GM03348 (cell line): ENCODE results near the gene DSE.

ENCODE experiments used
- DNase-seq: peaks from one replicate; pipeline ENCODE4 v3.0.0; 2012; ENCODE audit warnings: low spot score

The DSE gene

DNA sequence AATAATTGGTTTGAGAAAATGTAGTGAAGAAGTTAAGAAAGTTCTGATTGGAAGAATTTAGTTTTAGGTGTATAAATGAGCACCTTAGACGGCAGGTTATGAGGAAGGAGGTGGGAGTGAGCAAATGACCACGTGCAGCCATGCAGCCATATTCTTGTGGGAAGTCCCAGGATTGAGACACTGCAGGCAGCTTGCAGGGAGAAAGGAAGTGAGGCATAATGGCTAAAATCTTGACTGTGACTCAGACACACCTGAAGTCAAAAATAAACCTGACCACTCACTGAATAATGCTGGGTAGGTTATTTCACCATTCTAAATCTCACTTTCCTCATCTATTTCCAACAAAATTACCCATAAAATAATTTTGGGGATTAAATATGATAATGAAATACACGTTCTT, 16.6 kb downstream of the DSE start:
- no peak for DNase-seq

DNA sequence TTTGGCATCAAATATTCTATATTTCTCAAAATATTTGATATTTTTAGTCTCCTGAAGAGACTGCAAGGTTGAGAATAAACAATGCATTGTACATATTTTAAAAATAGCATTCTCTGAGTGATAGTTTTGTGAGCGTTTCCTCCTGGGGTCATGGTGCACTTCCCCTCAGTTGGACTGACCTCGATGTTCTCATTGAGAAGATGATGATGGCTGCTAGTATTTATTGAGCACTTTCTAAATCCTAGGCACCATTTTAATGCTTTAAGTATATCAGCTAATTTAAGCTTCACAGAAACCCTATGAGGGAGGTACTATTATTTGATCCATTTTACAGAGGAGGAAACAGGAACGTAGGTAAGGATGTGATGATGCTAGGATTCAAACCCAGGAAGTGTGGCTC, 18.2 kb downstream of the DSE start:
- DNase-seq: no peak

DNA sequence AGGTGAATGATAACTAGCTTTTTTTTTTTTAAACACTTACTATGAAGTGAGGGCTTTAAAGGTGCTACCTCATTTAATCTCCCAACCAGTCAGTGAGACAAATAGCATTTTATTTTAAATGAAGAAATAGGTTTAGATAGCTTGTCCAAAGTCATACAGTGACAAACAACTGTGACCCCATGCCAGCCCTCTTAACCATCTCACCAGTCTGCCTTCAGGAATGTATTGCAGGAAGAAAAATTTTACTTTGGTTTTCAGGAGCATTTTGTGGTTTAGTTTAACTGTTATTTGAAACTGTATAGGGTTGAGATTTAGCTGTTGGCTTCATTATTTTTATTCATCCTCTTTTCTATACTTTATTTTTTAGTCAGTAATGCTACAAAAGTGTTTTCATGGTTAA, 18.6 kb downstream of the DSE start:
- peak; percentile 29 for DNase-seq

DNA sequence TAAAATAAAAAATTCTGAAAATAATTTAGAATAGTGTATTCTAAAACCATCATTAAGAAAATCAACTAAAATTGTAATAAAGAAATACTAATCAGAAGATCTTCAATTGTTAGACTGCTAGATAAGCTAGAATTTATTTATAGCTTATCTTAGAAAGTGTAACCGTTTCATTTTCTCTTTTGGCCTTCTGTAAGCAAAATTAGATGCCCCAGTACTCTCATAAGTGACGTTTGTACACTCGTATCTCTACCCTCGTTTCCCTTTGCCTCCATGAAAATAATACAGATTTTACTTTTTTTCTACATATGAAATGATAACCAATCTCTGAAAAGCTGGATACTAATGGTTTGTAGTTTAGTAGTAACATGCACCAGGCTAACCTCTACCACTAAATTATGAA, 19.8 kb downstream of the DSE start:
- no peak for DNase-seq

DNA sequence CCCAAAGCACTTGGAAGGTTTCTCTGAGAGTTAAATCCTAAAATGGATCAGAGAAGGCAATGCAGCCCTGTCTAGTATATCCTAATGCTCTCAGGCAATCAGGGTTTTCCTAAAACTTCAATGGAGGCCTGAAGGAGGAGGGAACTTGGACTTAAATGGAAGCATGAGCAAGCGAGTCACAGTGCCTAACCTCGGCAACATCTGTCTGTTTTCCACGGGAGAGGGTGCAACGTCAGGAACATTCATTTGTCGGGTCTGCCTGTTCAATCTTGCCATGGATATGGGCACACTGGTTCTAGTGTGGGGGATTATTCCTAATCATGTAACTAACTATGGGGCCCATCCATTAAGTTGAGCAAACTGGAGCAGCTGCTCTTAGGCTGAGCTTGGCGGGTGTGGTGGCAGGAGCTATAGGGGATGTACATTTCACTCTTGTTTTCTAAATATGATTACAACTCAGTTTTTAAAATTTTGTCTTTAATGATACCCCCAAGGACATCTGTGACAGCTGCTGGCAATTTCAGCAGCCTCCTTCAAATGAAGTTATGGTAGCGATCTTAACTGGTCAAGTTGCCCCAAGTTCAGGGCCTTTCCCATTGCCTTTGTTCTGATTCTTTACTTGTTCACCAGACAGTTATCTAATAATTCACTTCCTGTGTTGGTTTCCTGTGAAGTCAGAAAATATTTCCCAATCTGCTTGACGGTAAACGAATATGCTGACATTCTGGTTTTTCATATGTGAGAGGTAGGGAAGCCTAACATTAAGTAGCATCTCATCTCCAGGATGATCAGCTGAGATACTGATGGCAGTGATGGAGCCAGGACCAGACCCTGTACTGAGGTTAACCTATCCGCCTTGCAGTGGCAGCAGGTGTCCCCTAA, 21.6 kb downstream of the DSE start:
- no peak for DNase-seq

DNA sequence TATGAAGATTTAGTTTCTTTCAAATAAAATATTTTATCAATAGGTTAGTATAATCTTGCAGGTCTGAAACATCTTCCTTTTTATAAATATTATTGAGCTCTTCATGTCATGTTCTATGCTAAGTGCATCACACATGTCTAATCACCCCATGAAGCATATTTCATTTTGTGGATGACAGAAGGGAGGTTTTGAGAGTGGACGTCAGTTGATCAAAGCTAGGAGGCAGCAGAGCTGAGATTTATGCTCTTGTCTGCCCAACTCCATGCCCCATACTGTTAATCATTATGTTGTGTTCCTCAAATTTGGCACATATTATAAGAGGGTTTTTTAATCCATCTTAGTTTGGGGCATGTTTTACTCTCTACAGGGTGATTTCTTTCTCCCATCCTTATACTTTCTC, 22.7 kb downstream of the DSE start:
- DNase-seq: no peak

DNA sequence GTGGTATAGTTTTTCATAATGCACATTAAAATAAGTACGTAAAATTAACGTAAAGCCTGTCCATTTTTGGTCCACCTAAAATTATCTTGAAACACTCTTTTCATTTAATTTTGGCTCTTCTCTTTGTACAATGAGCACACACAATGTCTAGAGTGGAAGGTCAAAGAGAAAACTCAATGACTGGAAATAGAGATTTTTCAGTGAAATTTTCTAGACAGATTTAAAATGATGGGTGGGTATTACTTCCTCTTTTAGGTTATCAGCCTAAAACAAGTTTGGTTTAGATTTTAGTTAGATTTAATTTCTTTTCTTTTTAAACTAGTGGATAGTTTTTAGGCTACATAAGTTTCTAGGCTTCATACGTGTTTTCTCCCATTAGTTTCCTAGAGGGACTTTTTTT, 24.9 kb downstream of the DSE start:
- DNase-seq: no peak

DNA sequence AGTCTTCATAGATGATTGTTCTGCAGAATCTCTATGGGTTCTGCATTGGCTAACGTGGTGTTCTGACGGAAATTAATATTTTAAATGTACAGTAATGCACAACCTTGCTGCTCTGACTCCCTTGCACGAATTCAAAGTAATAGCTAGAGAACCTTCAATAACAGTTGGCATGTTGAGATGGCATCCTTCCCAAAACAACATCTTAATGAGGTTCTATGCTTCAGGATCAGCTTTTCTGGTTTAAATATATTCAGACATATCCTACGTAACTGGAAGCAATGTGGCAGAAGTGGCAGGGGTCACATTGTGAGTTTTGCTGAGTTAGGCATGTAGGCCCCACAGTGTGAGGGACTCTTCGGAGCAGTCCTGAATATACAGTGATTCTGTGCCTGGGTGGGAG, 25.7 kb downstream of the DSE start:
- no peak for DNase-seq

DNA sequence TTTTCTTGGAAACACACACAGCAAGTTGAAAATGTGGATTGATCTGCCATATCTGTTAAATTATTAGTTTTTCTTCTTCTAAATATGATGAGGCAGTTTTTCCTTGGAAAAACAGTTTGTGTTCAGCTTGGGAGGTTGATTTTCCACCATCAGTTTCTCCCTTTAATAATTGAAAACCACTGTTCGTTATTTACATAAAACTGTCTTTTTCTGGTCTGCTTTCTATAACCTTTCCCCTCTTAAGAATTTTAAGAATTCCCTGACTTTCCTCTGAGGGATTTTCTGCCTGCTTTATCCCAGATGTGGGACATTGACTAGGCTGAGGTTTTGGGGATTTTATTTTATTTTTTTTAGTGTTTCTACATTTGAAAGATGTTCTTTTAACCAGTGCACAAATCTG, 27.2 kb downstream of the DSE start:
- peak; percentile 56 for DNase-seq

DNA sequence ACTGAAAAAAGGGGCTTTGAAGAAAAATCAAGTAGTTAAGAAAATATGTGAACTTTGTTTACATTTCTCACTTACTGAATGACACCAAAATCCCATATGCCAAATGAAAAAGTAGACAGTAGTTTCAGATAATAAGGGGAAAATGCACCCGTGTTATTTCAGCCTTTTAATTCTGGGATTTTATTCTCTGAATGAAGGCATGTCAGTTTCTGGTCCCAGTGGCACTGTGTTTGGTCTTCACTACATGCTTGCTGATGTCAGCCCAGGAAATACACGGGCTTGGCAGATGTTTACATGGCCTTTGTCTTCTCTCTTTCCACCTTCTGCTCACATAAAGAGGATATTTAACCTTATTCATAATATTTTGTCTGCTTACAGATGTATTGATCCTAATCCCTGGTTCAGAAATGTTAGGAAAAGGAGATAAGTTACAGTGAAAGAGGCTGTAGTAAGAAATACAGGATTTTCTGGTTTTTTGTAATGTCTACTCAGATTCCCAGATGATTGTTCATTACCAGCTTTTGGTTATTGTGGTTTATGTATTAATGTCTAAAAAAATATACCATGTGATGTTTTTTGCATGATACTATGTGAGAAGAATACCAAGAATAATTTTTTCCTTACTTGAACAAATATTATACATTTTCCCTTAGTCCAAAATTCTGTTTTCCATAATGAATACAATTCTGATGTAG, 27.7 kb downstream of the DSE start:
- peak; percentile 33 for DNase-seq

DNA sequence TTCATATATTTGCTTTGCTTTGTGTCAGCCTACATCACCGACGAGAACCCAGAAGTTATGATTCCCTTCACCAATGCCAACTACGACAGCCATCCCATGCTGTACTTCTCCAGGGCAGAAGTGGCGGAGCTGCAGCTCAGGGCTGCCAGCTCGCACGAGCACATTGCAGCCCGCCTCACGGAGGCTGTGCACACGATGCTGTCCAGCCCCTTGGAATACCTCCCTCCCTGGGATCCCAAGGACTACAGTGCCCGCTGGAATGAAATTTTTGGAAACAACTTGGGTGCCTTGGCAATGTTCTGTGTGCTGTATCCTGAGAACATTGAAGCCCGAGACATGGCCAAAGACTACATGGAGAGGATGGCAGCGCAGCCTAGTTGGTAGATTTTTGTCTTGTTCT, 28.5 kb downstream of the DSE start:
- no peak for DNase-seq

DNA sequence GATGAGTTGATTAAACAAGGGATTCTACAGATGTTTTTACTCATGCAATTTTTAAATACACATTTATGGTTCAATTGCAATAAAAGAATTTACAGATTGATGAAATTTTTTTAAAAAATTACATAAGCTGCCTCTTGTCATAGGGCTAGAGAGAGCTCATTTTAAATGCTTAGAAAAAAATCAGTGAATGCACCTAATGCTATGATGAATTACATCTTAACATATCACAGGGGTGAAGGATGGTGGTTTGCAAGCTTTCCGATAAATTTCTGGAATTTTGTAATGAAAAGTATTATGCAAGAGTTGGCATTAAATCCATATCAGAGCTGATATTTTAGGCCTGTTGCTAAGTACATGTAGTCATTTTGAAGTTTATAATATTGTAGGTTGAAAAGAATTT, 29.6 kb downstream of the DSE start:
- peak; percentile 35 for DNase-seq

DNA sequence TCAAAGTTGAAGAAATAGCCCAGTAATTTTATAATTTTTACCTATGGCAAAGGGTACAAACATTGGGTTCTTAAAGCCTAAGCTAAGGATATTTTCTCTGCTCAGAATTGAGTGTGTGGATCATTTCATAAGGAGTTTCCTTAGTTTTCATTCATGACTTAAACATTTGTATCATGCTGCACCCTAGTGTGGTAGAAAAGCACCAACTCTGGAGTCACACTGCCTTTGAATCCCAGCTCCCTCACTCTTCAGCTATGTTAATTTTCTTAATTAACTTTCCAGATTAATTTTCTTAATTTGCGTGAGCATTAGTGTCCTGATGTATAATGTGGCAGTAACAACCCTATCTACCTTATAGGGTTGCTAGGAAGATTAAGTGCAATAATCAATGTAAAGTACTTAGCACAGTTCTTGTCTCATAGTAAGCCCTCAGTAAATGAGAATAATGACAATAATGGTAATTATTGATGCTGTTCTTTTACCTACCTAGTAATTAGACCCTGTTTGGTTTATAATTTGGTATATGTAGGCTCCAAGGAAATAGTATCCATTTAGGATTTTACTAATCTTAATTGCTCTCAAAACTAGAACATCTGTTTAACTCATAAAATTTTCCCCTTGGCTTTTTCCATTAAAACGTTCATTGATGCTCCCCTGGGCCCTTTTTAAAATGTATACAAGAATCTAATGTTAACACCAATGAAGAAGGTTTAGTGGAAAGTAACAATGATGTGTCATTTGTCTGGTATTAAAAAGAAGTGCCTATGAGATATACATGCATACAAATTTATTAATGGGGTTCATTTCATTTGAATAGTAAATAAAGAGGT, 31.6 kb downstream of the DSE start:
- DNase-seq: no peak

DNA sequence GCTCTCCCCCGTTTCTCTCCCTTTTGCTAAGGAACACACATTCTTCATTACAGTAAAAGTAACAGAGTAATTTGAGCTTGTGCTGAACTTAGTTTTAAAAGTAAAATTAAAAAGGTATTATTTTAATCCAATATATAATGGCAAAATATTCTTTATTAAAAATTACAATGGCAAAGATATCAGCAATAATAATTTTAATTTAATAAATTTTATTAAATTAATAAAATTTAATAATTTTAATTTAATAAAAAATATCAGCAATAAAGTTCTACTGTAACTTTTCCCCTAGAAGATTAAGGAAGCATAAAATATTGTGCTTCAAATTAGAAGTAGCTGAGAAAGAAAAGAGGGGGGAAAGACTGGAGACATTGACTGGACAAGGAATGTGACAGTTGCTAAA, 32.5 kb downstream of the DSE start:
- no peak for DNase-seq

DNA sequence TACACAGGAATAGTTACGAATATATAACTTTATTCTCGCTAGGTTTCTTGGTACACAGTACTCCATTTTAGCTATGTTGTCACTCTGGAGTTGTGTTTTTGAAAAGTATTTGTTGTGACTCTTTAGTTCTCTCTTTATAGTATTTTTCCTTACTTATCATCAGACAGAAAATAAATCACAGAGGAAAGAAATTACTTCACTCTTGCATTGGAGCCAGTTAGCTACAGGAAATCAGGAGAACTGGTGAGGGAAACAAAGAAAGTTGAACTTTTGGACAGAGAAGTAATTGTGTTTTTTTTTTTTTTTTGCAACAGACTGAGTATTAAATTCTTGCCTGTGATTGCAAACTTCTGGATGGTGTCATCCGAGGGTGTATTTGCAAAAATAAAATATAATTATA, 33.9 kb downstream of the DSE start:
- DNase-seq: no peak

DNA sequence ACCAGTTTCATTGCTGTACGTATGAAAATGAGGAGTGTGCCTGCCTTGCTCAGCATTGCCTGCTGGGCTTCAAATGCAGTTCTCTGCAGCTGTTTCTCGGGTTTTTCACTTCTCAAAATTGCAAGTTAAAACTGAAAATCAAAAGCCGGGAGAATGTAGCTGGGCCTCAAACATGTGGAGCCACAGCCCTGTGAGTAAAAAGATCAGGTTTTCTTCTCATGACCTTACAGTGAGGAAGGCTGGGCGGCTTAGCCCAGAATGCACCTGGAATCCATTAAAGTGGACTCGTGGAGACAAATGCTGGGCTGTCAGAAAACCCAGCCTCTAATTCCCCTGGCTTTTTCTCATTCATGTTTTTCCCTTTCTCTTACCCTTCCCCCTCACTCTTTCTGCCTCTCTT, 34.4 kb downstream of the DSE start:
- peak; percentile 24 for DNase-seq

DNA sequence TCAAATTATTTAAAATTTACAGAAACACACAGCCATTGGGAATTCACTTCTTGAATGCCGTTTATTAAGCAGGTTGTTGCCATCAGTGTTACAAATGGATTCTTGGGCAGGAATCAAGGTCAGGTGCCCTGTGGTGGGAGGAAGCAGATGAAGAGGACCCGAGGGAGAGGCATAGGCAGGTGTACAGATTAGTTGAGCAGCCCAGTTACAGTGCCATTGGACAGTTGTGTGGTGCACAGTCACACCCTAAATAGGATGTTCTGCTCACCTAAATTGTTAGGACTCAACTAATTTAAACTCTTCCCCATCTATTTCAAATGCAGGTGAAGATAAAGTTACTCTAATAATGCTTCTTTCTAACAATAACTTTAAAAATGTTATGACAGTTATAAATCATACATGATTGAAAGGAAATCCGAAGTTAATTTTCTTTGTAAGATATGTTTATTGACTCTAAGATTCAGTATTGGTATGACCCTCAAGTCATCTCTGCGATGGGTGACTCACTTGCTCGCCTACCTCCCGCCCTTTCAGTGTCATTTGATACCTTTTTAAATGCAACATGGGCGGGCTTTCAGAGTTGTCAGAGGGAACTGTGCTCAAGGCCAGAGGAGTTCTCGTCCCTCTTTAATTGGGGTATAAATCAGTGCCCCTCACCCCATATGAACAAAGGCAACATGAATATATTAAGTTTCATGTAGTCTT, 35.1 kb downstream of the DSE start:
- no peak for DNase-seq

DNA sequence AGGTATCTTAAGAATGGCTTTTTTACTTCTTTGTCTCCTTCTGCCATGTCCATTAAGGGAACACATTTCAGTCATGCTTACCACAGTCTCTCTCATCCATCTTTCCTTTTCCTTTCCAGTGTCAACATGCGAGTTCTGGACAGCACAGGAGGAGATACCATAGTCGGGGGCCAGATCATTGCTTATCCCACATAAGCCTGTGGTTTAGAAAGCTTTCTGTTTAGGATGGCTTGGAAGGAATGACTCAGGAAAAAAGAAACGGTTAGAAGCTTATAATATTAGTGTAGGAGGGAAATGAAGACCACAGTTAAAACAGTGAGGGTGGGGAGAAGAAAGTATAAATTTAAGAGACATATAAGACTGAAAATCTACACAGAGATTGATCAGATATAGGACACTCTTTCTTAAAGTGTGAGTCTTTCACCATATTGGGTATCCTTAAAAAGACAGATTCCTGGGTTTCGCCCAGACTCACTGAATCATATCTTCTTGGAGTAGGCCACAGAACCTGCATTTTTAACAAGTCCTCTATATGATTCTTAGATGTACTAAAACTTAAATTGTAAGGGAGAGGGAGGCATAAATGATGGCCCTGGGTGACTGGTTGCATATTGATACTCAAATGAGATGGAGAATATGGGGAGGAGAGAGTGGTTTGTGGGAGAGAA, 36.1 kb downstream of the DSE start:
- peak; percentile 25 for DNase-seq

DNA sequence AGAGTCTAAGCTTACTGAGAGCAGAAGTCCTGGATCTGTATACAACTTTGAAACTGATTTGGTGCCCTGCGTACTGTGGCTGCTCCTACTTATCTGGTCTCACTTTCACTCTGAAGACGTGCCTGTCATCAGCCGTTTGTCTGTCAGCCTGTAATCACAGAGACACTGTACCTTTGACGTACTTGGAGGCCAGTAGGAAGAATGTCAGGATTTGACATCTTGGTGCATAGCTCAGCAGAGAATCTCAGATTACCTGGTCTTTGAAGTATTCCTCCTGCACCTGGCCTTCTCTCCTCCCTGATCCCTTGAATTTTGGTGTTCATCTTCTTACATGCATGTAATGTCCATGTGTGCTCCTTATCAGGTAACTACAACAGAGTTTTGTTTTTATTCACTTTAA, 37.7 kb downstream of the DSE start:
- no peak for DNase-seq

DNA sequence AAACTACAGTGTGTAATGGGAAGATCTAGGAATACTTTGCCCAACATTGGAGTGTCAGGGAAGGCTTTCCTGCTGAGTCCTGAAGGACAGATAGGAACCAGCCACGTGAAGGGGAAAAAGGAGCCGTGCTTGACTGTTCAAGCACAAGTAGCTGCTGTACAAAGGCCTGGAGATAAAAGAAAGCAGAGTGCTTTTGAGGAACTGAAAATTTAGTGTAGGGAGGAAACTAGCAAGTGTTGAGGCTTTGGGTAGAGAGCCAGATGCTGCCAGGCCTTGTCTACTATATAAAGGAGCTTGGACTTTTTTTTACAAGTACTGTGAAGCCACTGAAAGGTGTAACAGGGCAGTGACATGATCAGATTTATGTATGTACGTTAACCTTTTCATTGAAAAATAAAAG, 39.0 kb downstream of the DSE start:
- no peak for DNase-seq

DNA sequence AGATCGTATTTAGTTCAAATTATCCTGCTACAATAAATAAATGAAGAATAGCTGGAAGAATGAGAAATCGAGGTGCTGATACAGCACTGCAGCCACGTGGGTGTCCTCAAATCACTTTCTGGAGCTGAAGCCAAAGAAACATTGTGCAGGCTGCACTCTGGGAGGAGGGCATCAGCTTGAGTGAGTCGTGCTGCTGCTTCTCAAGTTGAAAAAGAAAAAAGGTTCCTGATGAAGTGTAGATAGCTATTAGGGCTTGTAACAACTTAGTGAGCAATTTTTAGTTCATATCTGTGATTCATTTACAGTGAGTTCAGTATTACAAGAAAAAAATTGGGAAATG, 40.5 kb downstream of the DSE start:
- peak; percentile 22 for DNase-seq

DNA sequence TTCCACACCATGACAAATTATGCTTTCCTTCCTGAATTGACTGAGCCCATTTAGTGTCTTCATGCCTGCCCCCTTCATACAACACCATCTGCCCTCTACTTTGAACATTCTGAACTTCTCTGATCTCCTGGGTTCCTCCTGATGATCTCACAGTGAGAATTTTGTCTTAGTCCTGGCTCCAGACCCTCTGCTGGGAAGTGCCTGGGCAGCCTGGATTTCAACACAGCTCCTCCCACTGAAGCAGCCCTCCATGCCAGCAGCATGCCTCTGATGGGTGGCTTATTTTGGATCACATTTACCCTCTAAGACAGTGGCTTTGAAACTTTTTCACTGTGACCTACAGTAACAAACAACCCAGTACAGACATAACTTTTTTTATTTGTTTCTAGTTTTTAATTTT, 41.5 kb downstream of the DSE start:
- peak; percentile 62 for DNase-seq
